Peyer's patch (tissue), 4 donors: ENCODE data around the gene TUBA3E.
"Not testable (repeated sequence)": the region's sequence is repeated elsewhere in the genome, so short reads cannot be mapped to it uniquely, and the experiment has no call there.

Experiments
- CTCF ChIP-seq, 6 experiments: fragments of 450-650 bp in 4 of 6; fragments of 200-600 bp in 2 of 6; sonication (generic) in 1 of 6; IDR thresholded peaks; one replicate each; pipeline ENCODE4 v1.5.1; 2017 to 2019; ENCODE audit warnings: antibody characterized with exemption in 6 of 6, mild to moderate bottlenecking in 3 of 6, moderate library complexity in 1 of 6
- POLR2A ChIP-seq, 2 donors: fragments of 450-650 bp; IDR thresholded peaks; one replicate each; pipeline ENCODE4 v1.5.1; 2017; ENCODE audit warnings: antibody characterized with exemption in 2 of 2, mild to moderate bottlenecking in 2 of 2, moderate library complexity in 2 of 2

DNA sequence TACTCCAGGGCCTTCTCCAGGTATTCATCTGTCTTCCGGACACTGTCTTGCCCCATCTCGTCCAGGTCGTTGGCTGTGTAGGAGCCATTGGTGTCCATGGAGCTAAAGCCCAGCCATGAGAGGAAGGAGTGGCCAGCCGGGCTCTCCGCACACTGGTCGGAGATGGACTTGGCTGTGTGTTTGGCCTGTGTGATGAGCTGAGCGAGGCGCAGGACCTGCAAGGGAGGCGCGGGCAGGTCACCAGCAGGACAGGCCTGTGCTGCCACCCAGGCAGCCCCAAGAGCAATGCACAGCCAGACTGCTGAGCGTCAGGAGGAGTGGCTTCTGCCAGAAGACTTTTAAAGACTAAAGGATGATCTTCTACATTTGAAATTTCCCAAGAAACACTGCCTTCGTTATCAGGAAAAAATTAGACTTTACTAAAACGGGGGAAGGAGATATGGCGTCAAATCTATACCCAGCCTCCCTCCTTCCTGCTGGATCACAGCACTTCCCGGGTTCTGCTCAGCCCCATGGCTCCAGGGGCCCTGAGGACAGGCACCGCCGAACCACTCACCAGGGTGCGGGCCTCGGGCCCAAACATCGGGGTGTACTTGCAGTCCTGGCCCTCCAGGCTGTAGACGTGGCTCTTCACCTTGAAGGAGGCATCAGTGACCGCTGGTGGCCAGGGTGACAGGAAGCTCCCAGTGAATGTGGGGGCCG is 44.4 kb downstream of the TUBA3E start:
- TF ChIP-seq CTCF, POLR2A (IDR thresholded peaks at IDR 0.05): not testable (repeated sequence)
